NCI-H2227 (cell line): ENCODE results near the gene SMARCD3.
A peak's percentile ranks its signal among the peaks of the same experiment; 100 is the strongest.

Experiments used
- DNase-seq: peaks from one replicate; lab custom pipeline; 2025; ENCODE audit not compliant: unreplicated experiment; lab: John Stamatoyannopoulos, UW

Gene SMARCD3

DNA sequence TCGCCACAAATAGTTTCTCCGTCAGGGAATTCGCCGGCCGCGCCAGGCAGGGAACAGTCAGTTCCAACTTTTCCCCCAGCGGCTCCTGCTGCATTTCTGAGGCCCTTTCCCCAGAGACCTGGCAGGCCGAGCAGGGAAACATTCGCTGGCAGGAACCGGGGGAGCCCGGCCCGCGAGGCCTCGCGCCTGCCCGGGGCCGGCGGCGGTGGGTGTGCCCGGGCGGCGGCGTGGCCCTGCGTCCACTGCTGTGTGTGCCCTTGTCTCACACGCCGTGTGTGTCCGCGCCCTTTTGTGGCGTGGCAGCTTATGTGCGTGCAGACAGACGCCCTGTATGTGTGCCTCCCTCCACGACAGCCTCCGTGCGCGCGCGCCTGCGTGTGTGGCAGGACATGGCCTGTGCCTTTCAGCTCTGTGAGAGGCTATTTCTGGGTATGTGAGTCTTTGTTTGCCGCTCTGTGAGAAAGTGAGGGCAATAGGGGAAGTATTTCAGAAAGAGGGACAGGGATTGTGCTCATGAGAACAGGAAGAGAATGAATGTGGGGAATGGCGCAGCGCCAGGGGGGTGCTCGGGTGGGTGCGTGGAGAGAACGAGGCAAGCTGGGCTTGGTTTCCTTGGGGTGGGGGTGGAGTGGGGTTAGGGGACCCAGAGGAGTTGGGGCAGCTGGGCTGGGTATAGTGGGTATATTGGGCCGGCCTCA lies 689 bp upstream of the SMARCD3 start:
- peak; percentile 64 for DNase-seq

DNA sequence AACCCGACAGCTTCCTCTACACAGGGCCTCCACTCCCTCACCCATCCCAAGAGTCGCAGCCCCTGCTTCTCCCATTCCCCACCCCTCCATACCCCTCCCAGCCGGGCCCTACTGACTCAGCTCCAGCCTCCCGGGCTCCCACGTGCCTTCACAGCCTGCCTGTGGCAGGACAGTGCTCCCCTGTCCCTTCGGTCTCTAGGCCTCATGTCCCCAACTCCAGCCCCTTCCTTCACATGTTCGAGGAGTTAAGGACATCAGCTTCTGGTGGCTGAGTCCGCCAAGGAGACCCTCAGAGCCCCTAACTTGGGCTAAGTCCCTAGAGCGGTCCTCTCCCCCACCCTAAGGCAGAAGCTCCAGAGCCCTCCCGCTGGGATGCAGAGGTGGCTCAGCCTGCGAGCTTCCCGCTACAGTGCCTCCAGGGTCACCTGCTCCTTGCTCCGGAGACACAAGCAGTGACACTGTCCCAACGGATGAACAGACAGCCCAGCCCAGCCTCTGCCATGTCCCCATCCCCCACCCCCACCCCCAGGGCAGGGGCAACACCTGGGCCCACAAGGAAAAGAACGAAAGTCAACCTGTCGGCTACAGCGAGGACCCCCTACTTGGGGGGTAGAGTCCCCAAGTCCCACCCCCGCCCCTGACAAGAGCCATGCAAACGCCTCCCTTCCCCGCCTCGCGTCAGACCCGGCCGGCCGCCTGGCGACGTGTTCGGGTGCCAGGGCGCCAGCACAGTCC lies 716 bp downstream of the SMARCD3 start:
- peak; percentile 45 for DNase-seq

DNA sequence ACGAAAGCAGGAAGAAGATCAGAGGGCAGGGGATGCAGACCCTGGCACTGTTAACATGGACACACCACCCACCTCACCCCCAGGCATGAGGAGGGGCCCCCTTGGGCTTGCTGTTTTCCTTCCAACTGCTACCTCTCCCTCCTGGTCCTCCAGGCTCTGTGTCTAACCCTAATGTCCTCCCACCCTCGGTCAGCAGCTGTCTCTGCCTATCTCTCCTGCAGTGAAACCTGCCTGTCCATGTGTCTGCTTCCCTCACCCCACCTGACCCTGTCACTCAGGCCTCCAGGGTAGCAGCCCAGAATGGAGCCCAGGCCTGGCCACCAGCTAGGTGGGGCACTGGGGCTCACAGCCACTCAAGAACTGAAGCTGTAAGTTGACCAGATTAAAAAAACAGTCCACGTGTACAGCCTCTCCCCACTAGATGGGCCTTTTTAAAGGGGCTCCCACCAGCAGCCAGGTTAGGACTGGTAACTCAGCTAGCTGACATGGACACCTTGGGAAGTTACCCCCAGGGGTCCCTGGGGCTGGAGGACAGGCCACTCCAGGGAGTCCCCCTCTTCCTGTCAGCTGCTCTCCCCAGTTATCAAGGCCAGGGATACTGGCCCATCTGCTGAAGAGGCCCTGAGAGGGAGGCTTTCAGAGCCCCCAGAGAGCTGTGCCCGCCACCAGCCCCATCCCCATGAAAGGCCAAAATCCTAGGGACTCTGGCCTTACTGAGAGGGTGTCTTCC lies 1.5 kb downstream of the SMARCD3 start:
- no peak for DNase-seq

DNA sequence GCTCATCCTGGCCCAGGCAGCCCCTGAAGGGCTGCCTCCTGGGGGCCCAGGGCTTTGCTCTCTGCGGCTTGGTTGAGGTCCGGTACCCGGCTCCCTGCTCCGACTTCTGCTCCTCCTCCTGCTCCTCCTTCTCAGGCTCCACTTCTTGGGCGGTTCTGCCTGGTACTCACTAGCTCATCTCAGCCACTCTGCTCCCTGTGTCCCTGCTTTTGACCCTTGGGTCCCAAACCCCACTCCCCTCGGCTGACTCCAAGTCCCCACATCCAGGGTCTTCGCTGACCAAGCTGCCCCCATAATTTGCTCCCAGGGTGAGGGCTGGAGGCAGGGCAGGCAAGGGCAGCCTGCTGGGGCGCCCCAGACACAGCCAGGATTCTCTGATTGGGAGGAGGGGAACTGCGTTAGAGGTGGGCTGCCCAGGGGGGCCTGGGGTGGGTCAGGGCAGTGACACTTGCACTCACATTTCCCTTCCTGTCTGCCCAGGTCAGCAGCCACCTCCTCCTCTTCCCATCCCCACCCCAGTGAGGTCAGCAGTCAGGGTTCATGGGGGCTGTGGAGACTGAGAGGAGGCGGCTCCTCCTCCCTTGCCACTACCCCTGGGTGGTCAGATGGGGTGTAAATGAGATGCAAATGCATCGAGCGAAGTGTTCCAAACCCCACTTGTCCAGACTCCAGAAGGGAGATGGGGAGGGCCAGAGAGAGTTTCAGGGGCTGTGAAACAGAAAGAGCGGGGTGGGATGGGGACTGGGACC lies 2.2 kb downstream of the SMARCD3 start:
- DNase-seq = peak; percentile 58

DNA sequence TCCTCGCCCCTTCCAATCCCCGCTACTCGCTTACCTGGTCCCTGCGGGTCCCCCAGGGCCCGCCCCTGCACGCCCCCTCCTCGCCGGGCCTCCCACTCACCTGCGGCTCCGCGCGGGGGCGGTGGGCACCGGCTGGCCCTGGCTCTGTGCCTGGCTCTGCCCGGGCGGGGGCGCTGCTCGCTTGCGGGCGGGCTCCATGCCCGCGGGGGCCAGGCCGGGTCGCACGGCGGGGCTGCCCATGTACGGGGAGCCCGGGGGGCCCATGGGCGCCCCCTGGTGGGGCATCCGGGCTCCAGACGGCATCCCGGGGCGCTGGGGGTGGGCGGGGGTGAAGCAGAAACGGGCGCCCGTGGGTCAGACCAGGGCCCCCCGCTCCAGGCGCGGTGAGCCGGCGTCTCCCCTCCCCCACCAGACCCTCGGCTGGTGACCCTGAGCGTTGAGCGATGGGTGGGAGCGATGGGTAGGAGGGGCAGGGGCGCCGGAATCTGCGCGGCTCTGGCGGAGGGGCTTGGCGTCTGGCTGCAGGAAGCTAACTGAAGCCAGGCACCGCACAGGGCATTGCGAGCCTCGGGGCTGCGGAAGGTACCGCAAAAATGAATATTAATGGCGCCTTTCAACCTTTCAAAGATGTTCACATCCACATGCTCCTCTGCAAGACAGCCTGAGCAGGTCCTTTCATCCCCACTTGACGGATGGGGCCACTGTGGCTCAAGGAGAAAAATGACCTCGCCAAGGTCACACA lies 3.0 kb downstream of the SMARCD3 start:
- peak; percentile 79 for DNase-seq

DNA sequence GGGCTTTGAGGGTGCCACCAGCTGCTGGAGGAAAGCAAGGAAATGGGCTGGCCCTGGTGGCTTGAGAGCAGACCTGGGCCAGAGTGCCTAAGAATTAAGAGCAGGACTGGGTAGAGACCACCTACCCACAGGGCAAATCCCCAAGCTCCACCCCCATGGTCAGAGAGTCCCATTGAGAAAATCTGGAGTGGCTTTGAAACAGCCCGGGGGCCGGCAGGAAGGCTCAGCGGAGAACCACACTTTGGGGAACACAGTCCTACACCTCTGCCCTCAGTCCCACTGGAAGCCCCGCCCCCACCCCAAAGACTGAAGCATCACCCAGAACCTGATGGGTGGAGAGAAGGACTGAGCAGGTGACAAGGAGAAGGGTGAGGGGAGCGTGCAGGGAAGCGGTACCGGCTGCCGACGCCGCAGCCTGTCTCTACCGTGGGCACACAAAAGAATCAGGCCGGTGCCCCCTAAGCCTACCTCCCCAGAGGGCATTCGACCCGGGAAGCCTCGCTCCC lies 3.6 kb downstream of the SMARCD3 start:
- no peak for DNase-seq

DNA sequence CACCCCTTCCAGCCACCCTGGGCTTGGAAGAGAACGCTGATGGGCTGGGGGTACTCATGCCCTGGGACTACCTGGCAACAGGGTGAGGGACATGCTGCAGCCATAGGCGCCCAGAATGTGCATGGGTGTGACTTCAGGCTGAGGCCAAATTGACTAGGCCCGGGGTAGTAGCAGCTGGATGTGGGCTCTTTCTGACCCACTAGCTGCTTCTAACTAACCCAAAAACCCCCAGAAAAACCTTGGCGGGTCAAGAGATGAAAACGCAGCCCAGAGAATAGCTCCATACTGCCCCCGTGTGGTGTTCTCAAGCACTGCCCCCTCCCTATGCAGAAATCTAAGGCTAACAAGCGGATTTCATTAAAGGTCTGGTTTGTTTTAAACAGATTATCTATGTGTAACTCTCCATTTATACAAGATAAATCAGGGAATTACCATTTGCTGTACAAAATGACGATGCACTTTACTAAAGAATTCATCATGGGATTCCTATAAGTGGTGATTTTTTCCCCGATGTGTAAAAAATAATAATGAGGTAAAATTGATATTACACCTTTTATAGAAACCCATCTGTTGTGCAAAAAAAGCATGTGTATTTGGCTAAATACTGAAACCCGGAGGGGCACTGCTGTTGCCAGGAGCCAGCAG lies 4.2 kb downstream of the SMARCD3 start:
- peak; percentile 72 for DNase-seq

DNA sequence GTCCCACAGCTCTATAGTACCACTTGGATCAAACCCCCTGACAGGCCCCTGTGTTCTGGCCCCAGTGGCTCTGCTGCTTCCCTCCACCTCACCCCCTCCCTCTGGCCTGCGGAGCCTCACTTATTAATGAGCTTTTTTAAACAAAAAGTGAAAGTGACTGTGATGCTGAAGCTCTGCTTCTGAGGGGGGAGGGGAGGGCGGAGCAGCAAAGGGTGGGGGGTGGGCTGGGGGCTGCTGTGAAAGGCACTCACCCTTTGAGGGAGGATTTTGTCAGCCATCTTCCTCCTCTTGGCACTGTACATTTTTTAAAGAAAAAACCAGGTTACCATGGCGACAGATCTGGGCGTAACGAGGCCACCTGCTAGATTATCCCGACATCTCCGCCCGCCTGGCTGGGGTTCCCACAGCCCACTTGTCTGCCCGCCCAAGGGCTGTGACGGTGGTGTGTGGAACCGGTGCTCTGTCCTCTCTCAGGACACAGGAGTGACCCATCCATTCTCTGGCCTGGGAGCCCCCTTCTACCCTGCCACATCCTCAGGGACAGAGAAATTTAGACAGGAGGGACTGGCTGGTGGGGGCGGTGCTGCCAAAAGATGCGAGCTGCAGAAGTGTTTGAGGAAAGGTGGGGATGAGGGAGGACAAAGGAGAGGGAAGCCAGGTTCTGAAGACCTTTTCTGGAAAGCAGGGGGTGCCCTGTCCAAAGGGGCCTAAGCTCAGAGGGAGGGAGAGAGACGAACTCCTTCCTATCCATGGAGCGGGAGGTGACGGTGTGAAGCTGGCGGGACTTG lies 4.9 kb downstream of the SMARCD3 start:
- peak; percentile 92 for DNase-seq

DNA sequence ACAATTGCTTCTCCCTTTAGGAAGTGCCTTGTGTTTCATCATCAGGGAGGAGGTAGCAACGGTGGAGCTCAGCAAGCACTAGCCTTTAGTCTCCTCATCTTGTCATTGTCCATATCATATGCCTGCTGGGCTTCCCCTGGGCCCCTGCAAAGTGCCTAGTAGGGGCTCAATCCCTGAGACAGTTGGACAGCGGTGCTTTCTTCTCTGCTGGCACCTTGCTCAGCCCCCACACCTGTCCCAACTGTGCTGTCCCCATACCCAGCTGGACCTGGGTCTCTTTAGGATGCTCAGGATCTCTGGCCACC lies 5.5 kb downstream of the SMARCD3 start:
- DNase-seq = no peak

DNA sequence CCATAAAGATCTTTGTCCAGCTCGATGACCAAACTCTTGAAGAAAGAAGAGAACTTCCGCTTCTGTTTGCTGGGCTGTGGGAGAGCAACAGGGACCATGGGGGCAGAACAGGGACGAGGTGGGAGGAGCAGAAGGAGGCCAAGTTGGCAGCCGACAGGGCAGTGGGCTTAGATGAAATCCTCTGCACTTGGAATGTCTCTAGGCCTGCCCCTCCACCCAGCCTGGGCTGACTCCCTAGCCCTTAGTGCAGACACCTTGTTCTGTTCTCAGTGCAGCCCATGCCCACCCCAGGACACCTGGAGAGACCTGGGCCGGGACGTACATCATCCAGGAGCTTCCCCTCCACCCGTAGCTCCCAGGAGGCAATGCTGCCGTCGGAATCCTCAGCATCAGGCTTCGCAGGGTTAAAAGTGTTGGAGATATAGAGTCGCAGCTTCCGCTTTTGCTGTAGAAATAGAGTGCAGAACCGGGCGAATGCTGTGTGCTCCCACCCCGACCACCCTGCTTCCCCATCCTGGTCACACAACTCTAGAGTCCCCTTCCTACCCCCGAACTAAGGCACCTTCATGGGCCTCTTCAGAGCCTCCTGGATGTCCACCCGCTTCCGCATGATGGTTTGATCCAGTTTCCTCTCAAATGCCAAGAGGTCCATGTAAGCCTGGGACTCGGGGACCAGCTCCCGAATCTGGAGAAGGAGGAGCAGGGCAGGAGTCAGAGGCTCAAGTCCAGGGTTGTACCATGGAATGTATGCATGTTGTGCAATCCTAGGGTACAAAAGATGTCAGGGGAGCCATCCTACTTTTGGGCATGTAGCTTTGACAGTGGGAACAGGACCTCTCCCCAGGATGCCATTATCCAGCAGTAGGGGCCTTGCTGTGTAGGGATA lies 6.1 kb downstream of the SMARCD3 start:
- no peak for DNase-seq

DNA sequence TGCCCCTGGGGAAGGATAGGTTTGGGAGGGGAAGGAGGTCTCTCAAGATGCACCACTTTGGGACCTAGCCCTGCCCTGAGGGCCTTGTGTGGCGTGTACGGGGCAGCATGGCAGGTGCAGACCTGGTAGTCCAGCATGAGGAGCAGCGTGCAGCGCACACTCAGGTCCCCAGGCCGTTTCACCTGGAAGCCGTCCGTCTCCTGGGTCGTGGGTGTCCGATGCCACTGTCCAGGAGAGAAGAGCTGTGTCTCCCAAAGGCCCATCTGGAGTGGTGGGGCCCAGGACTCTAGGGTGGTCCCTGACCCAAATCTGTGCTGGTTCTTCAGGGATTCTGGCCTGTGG lies 6.8 kb downstream of the SMARCD3 start:
- no peak for DNase-seq

DNA sequence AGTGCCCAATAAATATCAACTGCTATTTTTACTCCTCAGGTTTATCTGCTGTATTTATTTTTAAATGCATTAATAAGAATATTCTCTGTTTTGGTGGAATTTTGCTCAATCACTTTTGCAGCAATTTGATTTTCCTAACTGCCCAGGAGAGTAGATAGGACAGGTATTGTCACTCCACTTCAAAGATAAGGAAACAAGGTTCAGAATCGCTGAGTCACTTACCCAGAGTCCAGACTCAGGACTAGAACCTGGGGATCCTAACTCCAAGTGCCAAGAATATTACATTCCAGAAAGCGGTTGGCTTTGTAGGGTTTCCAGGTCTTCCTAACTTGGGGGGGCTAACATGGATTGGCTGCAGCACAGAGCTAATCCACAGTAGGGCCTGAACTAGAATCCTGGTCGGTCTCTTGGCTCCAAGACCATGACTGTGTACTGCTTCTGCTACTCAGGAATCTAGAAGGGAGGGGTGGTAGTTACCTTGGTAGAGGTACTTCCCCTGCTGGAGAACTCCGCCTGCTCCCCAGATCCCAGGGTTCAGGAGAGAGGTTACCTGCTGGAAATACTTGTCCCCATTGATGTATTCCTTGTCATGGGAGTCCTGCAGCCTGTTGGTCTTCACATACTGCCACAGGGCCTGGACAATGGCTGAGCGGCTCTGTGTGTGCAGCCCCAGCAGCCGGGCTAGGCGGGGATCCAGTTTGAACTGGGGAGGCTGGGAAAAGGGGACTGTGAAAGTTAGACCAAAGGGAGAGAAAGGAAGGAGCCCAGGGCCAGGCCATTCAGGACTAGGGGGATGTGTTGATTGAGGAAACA lies 7.3 kb downstream of the SMARCD3 start:
- no peak for DNase-seq

DNA sequence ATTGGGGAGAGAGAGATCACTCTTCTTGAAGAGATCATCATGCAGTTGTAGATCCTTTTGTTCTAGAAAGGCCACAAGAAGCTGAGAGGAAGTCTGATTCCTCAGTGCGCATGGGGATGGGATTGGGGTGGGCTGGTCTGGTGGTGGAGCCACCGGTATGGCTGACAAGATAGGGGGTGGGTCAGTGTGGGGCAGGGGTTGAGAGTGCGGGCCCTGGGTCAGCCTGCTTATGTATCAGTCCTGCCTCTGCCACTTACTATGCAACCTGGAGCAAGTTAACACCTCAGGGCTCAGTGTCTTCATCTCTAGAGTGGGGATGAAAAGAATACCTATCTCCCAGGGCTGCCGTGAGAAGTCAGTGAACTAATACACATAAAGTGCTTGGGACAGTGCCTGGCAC lies 8.0 kb downstream of the SMARCD3 start:
- DNase-seq = no peak

DNA sequence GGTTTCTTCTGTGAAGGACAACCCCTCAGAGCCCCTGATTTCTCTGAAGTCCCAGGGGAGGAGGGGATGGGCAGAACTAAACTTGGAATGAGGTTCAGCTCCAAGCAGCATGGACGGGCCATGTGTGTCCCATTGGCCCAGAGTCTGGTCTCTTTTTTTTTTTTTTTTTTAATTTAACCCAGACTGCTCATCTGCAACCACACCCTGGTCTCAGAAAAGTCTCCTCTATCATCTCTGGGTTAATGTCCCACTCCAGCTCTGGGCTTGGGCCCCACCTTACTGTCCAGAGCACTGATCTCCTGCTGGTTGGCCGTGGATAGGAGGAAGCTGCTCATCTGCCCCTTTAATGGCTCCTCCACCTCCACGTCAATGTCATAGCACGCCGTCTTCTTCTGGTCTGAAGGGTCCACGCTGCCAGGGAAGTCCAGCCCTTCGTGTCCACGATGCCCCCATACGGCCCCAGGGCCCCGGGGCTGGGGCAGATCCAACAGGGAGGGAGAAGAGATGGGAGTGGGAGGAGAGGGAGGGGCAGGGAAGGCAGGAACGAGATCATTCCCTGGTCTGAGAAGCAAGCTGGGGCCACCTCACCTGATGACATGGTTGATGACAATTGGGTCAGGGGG lies 8.5 kb downstream of the SMARCD3 start:
- DNase-seq = no peak

DNA sequence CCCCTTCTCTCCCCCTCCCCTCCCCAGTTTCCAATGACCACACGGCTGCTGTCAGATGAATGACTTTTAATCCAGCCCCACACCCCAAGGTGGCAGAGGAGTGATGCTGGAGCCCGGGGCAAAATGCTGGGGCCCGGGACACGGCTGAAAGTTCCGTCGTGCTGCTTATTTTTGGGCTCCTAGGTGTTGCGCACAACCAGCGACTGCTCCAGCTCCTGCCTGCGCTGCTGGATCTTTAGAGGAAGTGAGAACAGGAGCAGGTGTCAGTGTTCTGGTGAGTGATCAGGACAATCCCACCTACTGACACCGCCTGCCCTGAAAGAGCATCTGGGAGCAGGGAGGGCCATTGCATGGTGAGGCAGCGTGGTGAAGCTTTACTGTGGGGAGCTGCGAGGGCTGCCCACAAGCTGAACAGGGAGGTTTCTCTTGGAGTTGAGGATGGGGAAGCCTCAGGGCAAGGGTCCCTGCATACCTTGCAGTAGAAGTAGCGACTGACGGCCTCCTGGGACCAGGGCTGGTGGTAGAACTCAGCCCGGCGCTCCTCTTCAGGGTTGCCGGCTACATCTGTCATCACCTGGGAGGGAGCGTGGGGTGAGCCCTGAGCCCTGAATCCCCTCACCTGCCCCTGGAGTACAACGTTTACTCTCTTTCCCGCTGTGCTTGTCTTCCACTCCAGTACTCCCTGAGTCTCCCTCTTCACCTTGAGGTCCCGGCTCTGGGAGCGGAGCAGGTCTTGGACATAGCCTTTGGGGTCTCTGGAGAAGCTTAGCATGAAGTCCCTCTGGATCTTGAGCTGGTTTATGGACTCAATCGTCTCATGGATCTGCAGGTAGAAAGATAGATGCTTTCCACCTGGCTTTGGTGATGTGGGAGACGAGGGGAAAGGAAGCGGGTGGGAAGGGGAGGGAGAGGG lies 9.3 kb downstream of the SMARCD3 start:
- no peak for DNase-seq

DNA sequence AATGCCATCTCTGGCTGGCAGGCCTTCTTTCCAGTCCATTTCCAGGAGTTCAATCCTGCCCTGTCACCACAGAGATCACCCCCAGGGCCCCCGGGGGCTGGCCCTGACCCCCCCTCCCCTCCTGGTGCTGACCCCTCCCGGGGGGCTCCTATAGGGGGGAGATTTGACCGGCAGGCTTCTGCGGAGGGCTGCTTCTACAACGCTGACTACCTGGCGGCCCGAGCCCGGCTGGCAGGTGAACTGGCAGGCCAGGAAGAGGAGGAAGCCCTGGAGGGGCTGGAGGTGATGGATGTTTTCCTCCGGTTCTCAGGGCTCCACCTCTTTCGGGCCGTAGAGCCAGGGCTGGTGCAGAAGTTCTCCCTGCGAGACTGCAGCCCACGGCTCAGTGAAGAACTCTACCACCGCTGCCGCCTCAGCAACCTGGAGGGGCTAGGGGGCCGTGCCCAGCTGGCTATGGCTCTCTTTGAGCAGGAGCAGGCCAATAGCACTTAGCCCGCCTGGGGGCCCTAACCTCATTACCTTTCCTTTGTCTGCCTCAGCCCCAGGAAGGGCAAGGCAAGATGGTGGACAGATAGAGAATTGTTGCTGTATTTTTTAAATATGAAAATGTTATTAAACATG lies 10.2 kb downstream of the SMARCD3 start:
- DNase-seq = no peak
